ENCODE results near the gene ARL5C. TPM values are rescaled to one million over a fixed set of nuclear protein-coding genes. Genes with fewer than 3 reads are reported as not detected.

The ARL5C gene
- total RNA-seq, 1 experiment from 2014 or later = not detected

- ChIA-PET CTCF (interaction anchor here (1.1 to 1.8 kb wide), 3 partner anchors 25 to 156 kb away, joined by 3 to 5 read pairs (median 5); no protein-coding TSS in a partner anchor), POLR2A (no interaction called here)
- DNase-seq (ENCODE audit: low spot score) (no peak), ATAC-seq (no peak)
- no peaks in the 10 kb centered on the region; the same call in 1 of the 2 replicates for H3K27me3 Mint-ChIP-seq (ENCODE audit: low read depth)
- TF ChIP-seq ATF3 (CRISPR knock-in tag; conservative IDR thresholded peaks at IDR 0.05) (no peak), PREB (CRISPR knock-in tag; IDR thresholded peaks at IDR 0.05; ENCODE audit: borderline replicate concordance) (no peak), TP53 (CRISPR knock-in tag; IDR thresholded peaks at IDR 0.05) (no peak), NFYB (CRISPR knock-in tag; conservative IDR thresholded peaks at IDR 0.05; ENCODE audit: low read depth) (no peak), CDX4 (CRISPR knock-in tag; IDR thresholded peaks at IDR 0.05; ENCODE audit: borderline replicate concordance) (no peak), RORB (CRISPR knock-in tag; IDR thresholded peaks at IDR 0.05) (no peak), AFF4 (CRISPR knock-in tag; IDR thresholded peaks at IDR 0.05; ENCODE audit: borderline replicate concordance) (no peak)
- H3K9me3 Mint-ChIP-seq = peaks cover 9% of the 10 kb centered on the region
- no peak overlapping the region for H3K27ac Mint-ChIP-seq
- peaks cover 2% of the 10 kb centered on the region; the same call in 1 of the 2 replicates for H3K36me3 Mint-ChIP-seq
- no peak overlapping the region for H3K4me3 Mint-ChIP-seq
- H3K4me1 Mint-ChIP-seq = no peaks in the 10 kb centered on the region; the same call in 1 of the 2 replicates
Measured at GRCh38 chr17:39139561-39139960, 26.4 kb downstream of the ARL5C start.

GRCh38 chr17:39139161-39139511 is 26.8 kb downstream of the ARL5C start:
- Mint-ChIP-seq H3K27ac (no peak overlapping the region), H3K36me3 (peaks cover 2% of the 10 kb centered on the region; the same call in 1 of the 2 replicates), H3K27me3 (ENCODE audit: low read depth) (no peaks in the 10 kb centered on the region; the same call in 1 of the 2 replicates), H3K4me3 (no peak overlapping the region), H3K9me3 (peaks cover 9% of the 10 kb centered on the region), H3K4me1 (no peaks in the 10 kb centered on the region; the same call in 1 of the 2 replicates)
- POLR2A ChIA-PET = no interaction called here
- CTCF ChIA-PET = interaction anchor here (1.8 kb wide), 1 partner anchor 35 kb away, joined by 5 read pairs; no protein-coding TSS in a partner anchor
- DNase-seq (ENCODE audit: low spot score) (no peak), ATAC-seq (no peak)
- TF ChIP-seq PRDM15 (CRISPR knock-in tag; IDR thresholded peaks at IDR 0.05) = no peak
- TF ChIP-seq SOX15 (CRISPR knock-in tag; IDR thresholded peaks at IDR 0.05) = no peak
- no peak for TF ChIP-seq OVOL2 (CRISPR knock-in tag; IDR thresholded peaks at IDR 0.05; ENCODE audit: borderline replicate concordance)
- TF ChIP-seq GRHL2 (CRISPR knock-in tag; IDR thresholded peaks at IDR 0.05; ENCODE audit: insufficient replicate concordance, severe bottlenecking) = no peak
- no peak for TF ChIP-seq ZNF416 (CRISPR knock-in tag; IDR thresholded peaks at IDR 0.05)
- no peak for TF ChIP-seq ATF6 (CRISPR knock-in tag; IDR thresholded peaks at IDR 0.05)
- no peak for TF ChIP-seq ERG (CRISPR knock-in tag; IDR thresholded peaks at IDR 0.05)
- TF ChIP-seq CREM (CRISPR knock-in tag; IDR thresholded peaks at IDR 0.05) = no peak
- TF ChIP-seq ZNF232 (CRISPR knock-in tag; IDR thresholded peaks at IDR 0.05) = no peak
- TF ChIP-seq AR (CRISPR knock-in tag; IDR thresholded peaks at IDR 0.05) = no peak
- no peak for TF ChIP-seq GTF2I (CRISPR knock-in tag; conservative IDR thresholded peaks at IDR 0.05)
- TF ChIP-seq TEAD4 (CRISPR knock-in tag; IDR thresholded peaks at IDR 0.05) = no peak

Measured in WTC11 (cell line).